Cardiac muscle cell (in vitro differentiated cells and primary cell): Measurements from ENCODE around the gene ADAMTS4. TPM values are rescaled to one million over a fixed set of nuclear protein-coding genes. Genes with fewer than 3 reads are reported as not detected.

Source experiments
- DNase-seq, 2 donors: peaks; one replicate each; pipeline versions ENCODE4 v3.0.0 to v3.0.0-alpha.2; 2010 to 2017; ENCODE audit warnings: low read depth in 1 of 2, low spot score in 1 of 2
- H3K27ac ChIP-seq: fragments of 200-600 bp; sonication (generic); 2 replicates; pipeline ENCODE4 v1.5.1; 2016
- H3K27me3 ChIP-seq: fragments of 200-600 bp; sonication (generic); 2 replicates; pipeline ENCODE4 v1.6.0; 2016; ENCODE audit warnings: control low read depth
- H3K36me3 ChIP-seq: fragments of 200-600 bp; sonication (generic); 2 replicates; pipeline ENCODE4 v1.5.1; 2016; ENCODE audit warnings: control low read depth
- H3K4me1 ChIP-seq: fragments of 200-600 bp; sonication (generic); 2 replicates; pipeline ENCODE4 v1.8.1; 2017; ENCODE audit warnings: low read depth, mild to moderate bottlenecking, mixed run types
- H3K4me3 ChIP-seq: fragments of 200-600 bp; sonication (generic); 2 replicates; pipeline ENCODE4 v1.5.1; 2016; ENCODE audit warnings: mild to moderate bottlenecking
- H3K9me3 ChIP-seq: fragments of 200-600 bp; sonication (generic); 2 replicates; pipeline ENCODE4 v1.5.1; 2017; ENCODE audit warnings: low read depth, mild to moderate bottlenecking, control low read depth
- CTCF ChIP-seq: IDR thresholded peaks from 2 replicates; pipeline ENCODE4 v1.5.1; 2012; ENCODE audit warnings: low read depth, mild to moderate bottlenecking, low read length
- polyA plus RNA-seq: library from polyadenylated mRNA; unstranded; fragments of >200 nt; fragmentation: Nextera tagmentation; extraction: Ambion mirVana; gene quantifications from 2 replicates; pipeline ENCODE4 v1.2.1, GENCODE V29; 2016
- total RNA-seq: library from RNA; depleted of rRNA; stranded (reverse); fragments of >200 nt; gene quantifications from 2 replicates; pipeline ENCODE4 v1.2.3, GENCODE V29; 2016

The ADAMTS4 gene
- total and polyA plus RNA-seq, 2 experiments from 2014 or later: 1.9 to 4.0 TPM

- peak in 1 of 2 donors; percentile 91 for DNase-seq
- no peak for TF ChIP-seq CTCF
- Histone ChIP-seq H3K27me3 (no peaks in the 10 kb centered on the region), H3K36me3 (no peaks in the 10 kb centered on the region), H3K27ac (no peak overlapping the region), H3K4me3 (no peak overlapping the region), H3K4me1 (peaks cover 19% of the 10 kb centered on the region), H3K9me3 (no peaks in the 10 kb centered on the region)
Measured at GRCh38 chr1:161196521-161197451, 2.1 kb downstream of the ADAMTS4 start.

GRCh38 chr1:161196111-161196510 is 2.7 kb downstream of the ADAMTS4 start:
- H3K27ac ChIP-seq: no peak overlapping the region
- H3K4me1 ChIP-seq: peaks cover 19% of the 10 kb centered on the region
- no peaks in the 10 kb centered on the region for H3K27me3 ChIP-seq
- H3K9me3 ChIP-seq: no peaks in the 10 kb centered on the region
- no peaks in the 10 kb centered on the region for H3K36me3 ChIP-seq
- no peak overlapping the region for H3K4me3 ChIP-seq
- DNase-seq: no peak
- TF ChIP-seq CTCF: no peak

GRCh38 chr1:161195171-161195570 is 3.7 kb downstream of the ADAMTS4 start:
- no peak overlapping the region for H3K27ac ChIP-seq
- H3K27me3 ChIP-seq: no peaks in the 10 kb centered on the region
- no peaks in the 10 kb centered on the region for H3K36me3 ChIP-seq
- no peaks in the 10 kb centered on the region for H3K9me3 ChIP-seq
- H3K4me1 ChIP-seq: peaks cover 19% of the 10 kb centered on the region
- no peak for TF ChIP-seq CTCF
- DNase-seq: no peak
- H3K4me3 ChIP-seq: no peak overlapping the region

GRCh38 chr1:161193561-161194235 is 5.2 kb downstream of the ADAMTS4 start:
- peaks cover 16% of the 10 kb centered on the region for H3K4me1 ChIP-seq
- no peaks in the 10 kb centered on the region for H3K9me3 ChIP-seq
- H3K27me3 ChIP-seq: no peaks in the 10 kb centered on the region
- H3K27ac ChIP-seq: no peak overlapping the region
- DNase-seq: no peak
- H3K36me3 ChIP-seq: no peaks in the 10 kb centered on the region
- no peak for TF ChIP-seq CTCF
- H3K4me3 ChIP-seq: no peak overlapping the region

- Histone ChIP-seq H3K4me3 (no peak overlapping the region), H3K4me1 (peaks cover 7% of the 10 kb centered on the region), H3K36me3 (no peaks in the 10 kb centered on the region), H3K9me3 (no peaks in the 10 kb centered on the region), H3K27ac (no peak overlapping the region), H3K27me3 (no peaks in the 10 kb centered on the region)
- TF ChIP-seq CTCF: peak; percentile 92
- peak; percentile 81 to 83 for DNase-seq
Measured at GRCh38 chr1:161192476-161193465, 6.1 kb downstream of the ADAMTS4 start.
